Panc1 (cell line): ENCODE measurements around the gene THAP10. TPM values are rescaled to one million over a fixed set of nuclear protein-coding genes. Genes with fewer than 3 reads are reported as not detected.

Experiments
- ATAC-seq: fragments of 200-7000 bp; cut with Tn5 transposase; 2 replicates; pipeline ENCODE4 v1.9.1; 2020; ENCODE audit warnings: mild to moderate bottlenecking, moderate library complexity
- Bru-seq: library from RNA; stranded (reverse); fragments of 400-500 nt; gene quantifications from one replicate; lab custom pipeline; 2021; lab: Mats Ljungman, UMichigan
- BruChase-seq, 2 experiments: library from RNA; stranded (reverse); fragments of 400-500 nt; gene quantifications; one replicate each; lab custom pipeline; 2021; lab: Mats Ljungman, UMichigan
- BruUV-seq: library from RNA; stranded (reverse); fragments of 400-500 nt; replicated peaks from 2 replicates; lab custom pipeline; 2021; lab: Mats Ljungman, UMichigan
- CTCF ChIA-PET: fragments of 300-600 bp; sonication (Branson Sonifier 250); formaldehyde crosslinking; loops from one replicate; lab custom pipeline; 2022; ENCODE audit warnings: antibody characterized with exemption; lab: Charles Lee
- POLR2A ChIA-PET: fragments of 300-600 bp; sonication (Branson Sonifier 250); formaldehyde crosslinking; loops from one replicate; lab custom pipeline; 2022; ENCODE audit warnings: antibody characterized with exemption; lab: Charles Lee
- DNase-seq: peaks from one replicate; pipeline ENCODE4 v3.0.0-alpha.2; 2010; ENCODE audit warnings: low read depth, low spot score
- H3K27ac ChIP-seq: 2 replicates; pipeline ENCODE4 v1.5.1; 2011; ENCODE audit warnings: mild to moderate bottlenecking, low read length, inconsistent platforms
- H3K27me3 ChIP-seq: fragments of 200-500 bp; sonication (Bioruptor generic); 2 replicates; pipeline ENCODE4 v1.6.0; 2014; ENCODE audit warnings: low read length, inconsistent platforms; ENCODE audit not compliant: control insufficient read depth, insufficient read depth
- H3K36me3 ChIP-seq: fragments of 200-500 bp; sonication (Bioruptor generic); 2 replicates; pipeline ENCODE4 v1.5.1; 2014; ENCODE audit warnings: inconsistent platforms, mild to moderate bottlenecking, low read length, moderate library complexity; ENCODE audit not compliant: control insufficient read depth, insufficient read depth
- H3K4me1 ChIP-seq: 2 replicates; pipeline ENCODE4 v1.5.1; 2011; ENCODE audit warnings: inconsistent platforms, mild to moderate bottlenecking, low read length, moderate library complexity; ENCODE audit not compliant: control insufficient read depth, insufficient read depth
- H3K4me3 ChIP-seq, 2 experiments: 2 replicates each; pipeline ENCODE4 v1.5.1; 2011 to 2012; ENCODE audit warnings: low read depth in 2 of 2, low read length in 2 of 2, mild to moderate bottlenecking in 2 of 2, inconsistent platforms in 1 of 2, moderate library complexity in 1 of 2
- H3K9me3 ChIP-seq: fragments of 200-500 bp; sonication (Bioruptor generic); 2 replicates; pipeline ENCODE4 v1.5.1; 2014; ENCODE audit warnings: low read depth, mild to moderate bottlenecking, inconsistent platforms, low read length, moderate library complexity; ENCODE audit not compliant: control insufficient read depth, insufficient read depth
- CTCF ChIP-seq: fragments of 450-650 bp; IDR thresholded peaks from 2 replicates; pipeline ENCODE4 v1.5.1; 2017; ENCODE audit warnings: mild to moderate bottlenecking
- POLR2AphosphoS5 ChIP-seq: IDR thresholded peaks from 2 replicates; pipeline ENCODE4 v1.6.1; 2012; ENCODE audit warnings: mild to moderate bottlenecking, low read depth, low read length, moderate library complexity
- REST ChIP-seq, 2 experiments: IDR thresholded peaks; 2 replicates each; pipeline ENCODE4 v1.6.1; 2011 to 2012; ENCODE audit warnings: low read depth in 2 of 2, control low read depth in 1 of 2, low read length in 1 of 2, mild to moderate bottlenecking in 1 of 2, moderate library complexity in 1 of 2; ENCODE audit not compliant: insufficient read depth in 1 of 2
- SIN3A ChIP-seq: IDR thresholded peaks from 2 replicates; pipeline ENCODE4 v1.6.1; 2012; ENCODE audit warnings: low read depth, mild to moderate bottlenecking, low read length, moderate library complexity, borderline replicate concordance; ENCODE audit not compliant: insufficient read depth
- TCF7L2 ChIP-seq: IDR thresholded peaks from 2 replicates; pipeline ENCODE4 v1.6.1; 2011; ENCODE audit warnings: mild to moderate bottlenecking, low read depth, low read length, inconsistent platforms
- in situ Hi-C: cut with HindIII; loops from 2 replicates; pipeline ENCODE4 v1.10.0; 2016; ENCODE audit warnings: low sequenced_read_pairs, low pct_unique_long_range_greater_than_20kb
- intact Hi-C: fragments of 100-400 bp; cut with micrococcal nuclease; formaldehyde crosslinking; loops from one replicate; pipeline ENCODE4 v1.10.0; 2022; ENCODE audit not compliant: unreplicated experiment
- long read RNA-seq: library from polyadenylated mRNA; unstranded; transcript quantifications from one replicate; pipeline ENCODE4 v2.0.0, GENCODE V29; 2021; ENCODE audit not compliant: unreplicated experiment
- polyA plus RNA-seq: library from polyadenylated mRNA; unstranded; fragments of >200 nt; gene quantifications from one replicate; pipeline ENCODE4 v1.2.1, GENCODE V29; 2012; ENCODE audit warnings: missing spikeins; ENCODE audit not compliant: insufficient read length
- total RNA-seq: library from RNA; stranded (reverse); gene quantifications from one replicate; pipeline ENCODE4 v1.2.1, GENCODE V29; 2021; ENCODE audit not compliant: unreplicated experiment

Gene THAP10
- total RNA-seq = 6.7 TPM
- polyA plus RNA-seq = 2.5 TPM
- percentile 65 among the genes with signal in this experiment for Bru-seq, nascent RNA
- percentile 69 among the genes with signal in this experiment for BruChase-seq, experiment 1, labeled RNA remaining after a 2-hour chase
- percentile 59 among the genes with signal in this experiment for BruChase-seq, experiment 2, labeled RNA remaining after a 6-hour chase
- long read RNA-seq, transcript THAP10-201 (3 exons, 2,399 nt) = major isoform, 12 of 13 reads
- long read RNA-seq, partial matches to known transcripts = 1 of 13 reads
- long read RNA-seq, other reads (novel, unspliced or antisense) = 0 of 13 reads

- Histone ChIP-seq H3K27me3 (no peaks in the 10 kb centered on the region), H3K36me3 (peaks cover 4% of the 10 kb centered on the region; the same call in 1 of the 2 replicates), H3K9me3 (no peaks in the 10 kb centered on the region), H3K4me1 (peaks cover 14% of the 10 kb centered on the region), H3K4me3 (peak within 1 kb of the TSS; percentile 77 to 84), H3K27ac (peak within 1 kb of the TSS; percentile 83)
- in situ Hi-C loops (no loop called here), intact Hi-C loops (loop anchor here (10.0 kb wide), 1 partner anchor 553 kb away; no protein-coding TSS in a partner anchor)
- BruUV-seq = no TSS peak
- ChIA-PET POLR2A (interaction anchor here (0.6 kb wide), 2 partner anchors 11 to 46 kb away, joined by 3 to 6 read pairs; no protein-coding TSS in a partner anchor), CTCF (no interaction called here)
- peak; percentile 99 for ATAC-seq
- peak; percentile 96 for DNase-seq
- no peak for TF ChIP-seq CTCF
- peak; percentile 72 for TF ChIP-seq POLR2AphosphoS5
- TF ChIP-seq SIN3A = peak; percentile 97
- peak; percentile 96 for TF ChIP-seq TCF7L2
- TF ChIP-seq REST (IDR thresholded peaks at IDR 0.05; ENCODE audit: insufficient read depth in 1 of 2, low read depth in 2 of 2, low read length in 1 of 2) = no peak; a peak in 1 of 4 replicates
Observed at GRCh38 chr15:70892002-70892911, at the start of gene THAP10, which contains the start of gene LRRC49. Gene THAP10 (minus strand): TSS chr15:70892433. CDS start chr15:70892272, 161 bp downstream. Gene LRRC49 (plus strand): TSS chr15:70892826. CDS start chr15:70892895, 69 bp downstream.

- ChIA-PET POLR2A (no interaction called here), CTCF (interaction anchor here (0.8 kb wide), 1 partner anchor 108 kb away, joined by 3 read pairs; no protein-coding TSS in a partner anchor)
- Histone ChIP-seq H3K27me3 (no peaks in the 10 kb centered on the region), H3K4me3 (no peak overlapping the region), H3K9me3 (no peaks in the 10 kb centered on the region), H3K27ac (no peak overlapping the region), H3K36me3 (no peaks in the 10 kb centered on the region), H3K4me1 (no peaks in the 10 kb centered on the region)
- DNase-seq = no peak
- TF ChIP-seq TCF7L2 (no peak), SIN3A (no peak), CTCF (no peak), REST (IDR thresholded peaks at IDR 0.05; ENCODE audit: insufficient read depth in 1 of 2, low read depth in 2 of 2, low read length in 1 of 2) (no peak)
- in situ Hi-C loops = no loop called here
- no TSS peak for BruUV-seq
- intact Hi-C loops = no loop called here
- ATAC-seq = no peak
Observed at GRCh38 chr15:70936326-70936725, 44.1 kb upstream of the THAP10 start.
